GM12891 (cell line): ENCODE measurements around the gene DIDO1.

ENCODE experiments used
- DNase-seq: peaks from one replicate; pipeline ENCODE4 v3.0.0; 2011; ENCODE audit warnings: low spot score; ENCODE audit not compliant: insufficient read length
- FAIRE-seq: peaks from 2 replicates; lab custom pipeline; 2011; peaks lifted over from hg19 to GRCh38; lab: Jason Lieb, UNC
- PAX5 ChIP-seq: IDR thresholded peaks from 2 replicates; pipeline ENCODE4 v1.6.1; 2011; ENCODE audit warnings: low read length, moderate library complexity, mild to moderate bottlenecking; ENCODE audit not compliant: insufficient read depth, severe bottlenecking
- POLR2A ChIP-seq: IDR thresholded peaks from 2 replicates; pipeline ENCODE4 v1.6.1; 2011; ENCODE audit warnings: low read depth, low read length, control low read depth
- POLR2AphosphoS5 ChIP-seq: IDR thresholded peaks from 2 replicates; pipeline ENCODE4 v1.6.1; 2011; ENCODE audit warnings: low read depth, low read length, control low read depth
- POU2F2 ChIP-seq: IDR thresholded peaks from 2 replicates; pipeline ENCODE4 v1.6.1; 2011; ENCODE audit warnings: low read depth, mild to moderate bottlenecking, control low read depth, low read length, moderate library complexity
- SPI1 ChIP-seq: IDR thresholded peaks from 2 replicates; pipeline ENCODE4 v1.6.1; 2011; ENCODE audit warnings: low read depth, low read length, control low read depth
- TAF1 ChIP-seq: IDR thresholded peaks from 2 replicates; pipeline ENCODE4 v1.6.1; 2011; ENCODE audit warnings: low read depth, low read length, control low read depth

The DIDO1 gene

DNA sequence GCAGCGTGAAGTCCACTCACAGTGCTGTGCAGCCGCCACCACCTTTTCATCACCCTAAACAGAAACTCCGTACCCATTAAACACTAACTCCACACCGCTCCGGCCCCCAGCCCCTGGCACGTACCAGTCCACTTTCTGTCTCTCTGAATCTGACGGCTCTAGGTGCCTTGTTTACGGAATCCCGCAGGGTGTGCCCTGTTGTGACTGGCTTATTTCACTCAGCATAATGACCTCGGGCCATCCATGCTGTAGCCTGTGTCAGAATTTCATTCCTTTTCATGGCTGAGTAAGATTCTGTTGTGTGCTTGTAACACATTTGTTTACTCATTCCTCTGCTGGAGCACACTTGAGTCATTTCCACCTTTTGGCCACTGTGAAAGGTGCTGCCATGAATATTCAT, 82.6 kb downstream of the DIDO1 start:
- TF ChIP-seq POU2F2 (no peak), TAF1 (no peak), POLR2A (no peak), POLR2AphosphoS5 (no peak), PAX5 (no peak), SPI1 (no peak)
- no peak for FAIRE-seq

GRCh38 chr20:62841705-62842212, 84.5 kb downstream of the DIDO1 start:
- FAIRE-seq (no peak), DNase-seq (no peak)
- TF ChIP-seq POLR2A, result no peak
- no peak for TF ChIP-seq PAX5
- no peak for TF ChIP-seq TAF1
- TF ChIP-seq SPI1, result no peak
- no peak for TF ChIP-seq POLR2AphosphoS5
- no peak for TF ChIP-seq POU2F2

More for the DNA sequence above, 82.6 kb downstream of the DIDO1 start:
- no peak for DNase-seq

DNA sequence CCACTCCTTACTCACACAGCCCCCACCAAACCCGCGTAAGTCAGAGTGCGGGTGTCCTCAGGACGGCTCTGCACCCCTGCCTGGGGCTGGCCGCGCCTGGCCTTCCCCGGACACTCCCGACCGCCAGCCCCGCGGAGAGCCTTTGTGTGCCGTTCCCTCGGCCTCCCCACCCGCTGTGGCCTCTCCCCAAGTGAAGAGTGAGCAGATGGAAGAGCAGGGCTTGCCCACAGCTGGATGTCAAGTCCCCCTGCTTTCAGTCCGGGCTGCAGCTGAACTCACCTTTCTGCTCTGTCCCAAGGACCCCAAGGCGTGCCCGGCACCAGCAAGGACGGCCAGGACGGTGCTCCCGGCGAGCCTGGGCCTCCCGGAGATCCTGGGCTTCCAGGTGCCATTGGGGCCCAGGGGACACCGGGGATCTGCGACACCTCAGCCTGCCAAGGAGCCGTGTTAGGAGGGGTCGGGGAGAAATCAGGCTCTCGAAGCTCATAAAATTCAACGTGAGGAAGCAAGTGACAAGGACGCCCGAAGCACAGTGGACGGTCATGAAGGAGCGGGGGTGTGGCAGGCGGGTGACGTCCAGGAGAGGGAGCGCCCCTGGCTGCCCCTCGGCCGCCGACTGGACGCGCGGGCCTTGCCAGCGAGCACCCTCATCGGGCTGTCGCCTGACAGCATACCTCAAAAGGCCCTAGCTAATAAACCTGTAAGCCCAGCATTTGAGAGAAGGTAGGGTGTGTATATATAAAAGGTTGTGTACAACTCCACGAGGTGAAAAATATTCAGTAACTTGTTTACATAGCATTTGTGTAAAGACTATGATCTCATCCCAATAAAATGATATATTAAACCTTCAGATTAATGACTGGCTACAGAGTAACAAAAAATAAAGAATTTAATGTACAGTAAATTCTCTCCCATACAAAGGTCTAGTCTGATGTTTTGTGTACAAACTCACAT, 85.8 kb downstream of the DIDO1 start:
- DNase-seq, result no peak
- no peak for FAIRE-seq
- TF ChIP-seq POLR2AphosphoS5, result no peak
- TF ChIP-seq PAX5, result no peak
- no peak for TF ChIP-seq SPI1
- TF ChIP-seq POLR2A, result no peak
- TF ChIP-seq POU2F2, result no peak
- TF ChIP-seq TAF1, result no peak

DNA sequence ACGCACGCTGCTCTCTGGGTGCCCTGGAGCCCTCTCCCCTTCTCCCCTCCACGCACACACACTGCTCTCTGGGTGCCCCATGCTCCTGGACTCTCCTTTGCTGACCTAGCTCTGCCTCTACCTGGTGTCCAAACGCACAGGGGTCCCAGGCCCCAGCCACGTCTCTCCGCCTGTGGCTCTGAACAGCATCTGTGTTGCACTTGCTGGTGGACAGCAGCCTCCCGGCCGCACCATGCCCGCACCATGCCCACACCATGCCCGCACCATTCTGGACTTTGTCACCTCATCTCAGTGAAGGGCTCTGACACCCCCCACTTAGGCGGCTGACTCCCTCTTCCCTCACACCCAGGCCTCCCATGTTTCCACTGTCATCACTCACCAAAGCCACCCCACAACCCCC, 86.5 kb downstream of the DIDO1 start:
- FAIRE-seq, result no peak
- TF ChIP-seq TAF1, result no peak
- TF ChIP-seq SPI1, result no peak
- no peak for TF ChIP-seq POLR2A
- no peak for TF ChIP-seq POLR2AphosphoS5
- TF ChIP-seq PAX5, result no peak
- TF ChIP-seq POU2F2, result no peak
- DNase-seq, result no peak

GRCh38 chr20:62839261-62839660, 87.0 kb downstream of the DIDO1 start:
- FAIRE-seq (no peak), DNase-seq (no peak)
- no peak for TF ChIP-seq SPI1
- no peak for TF ChIP-seq POU2F2
- TF ChIP-seq POLR2A, result no peak
- no peak for TF ChIP-seq PAX5

DNA sequence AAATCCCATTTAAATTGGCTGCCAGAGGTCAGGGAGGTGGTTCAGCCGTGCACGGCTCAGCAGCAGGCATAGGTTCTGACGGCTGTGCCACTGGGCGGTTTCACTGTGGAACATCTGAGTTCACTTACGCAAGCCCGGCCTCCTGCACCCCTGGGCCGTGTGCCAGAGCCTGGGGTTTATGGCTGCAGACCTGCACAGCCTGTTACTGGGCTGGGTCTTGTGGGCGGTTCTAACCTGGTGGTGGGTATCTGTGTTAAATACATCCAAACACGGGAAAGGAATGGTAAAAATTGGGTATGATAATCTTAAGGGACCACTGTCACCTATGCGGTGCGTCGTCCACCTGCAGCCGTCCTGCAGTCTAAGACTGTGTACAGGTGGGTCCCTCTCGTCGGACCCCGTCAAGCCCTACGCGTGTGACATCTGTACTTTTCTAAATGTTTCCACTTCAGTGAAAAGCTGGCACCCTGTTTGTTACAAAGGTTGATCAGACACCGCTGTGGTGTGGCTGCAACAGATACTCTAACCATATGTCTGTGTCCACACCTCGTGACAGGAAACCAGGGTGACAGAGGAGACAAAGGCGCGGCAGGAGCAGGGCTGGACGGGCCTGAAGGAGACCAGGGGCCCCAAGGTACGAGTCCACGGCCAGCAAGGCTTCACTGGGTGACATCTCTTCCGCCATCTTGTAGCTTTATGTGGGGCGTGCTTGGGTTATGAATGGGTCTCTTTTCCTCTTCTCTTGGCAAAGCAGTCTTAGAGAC, 88.0 kb downstream of the DIDO1 start:
- FAIRE-seq (peak; percentile 87), DNase-seq (no peak)
- TF ChIP-seq PAX5 (no peak), TAF1 (no peak), SPI1 (no peak)

GRCh38 chr20:62837790-62838127, 88.5 kb downstream of the DIDO1 start:
- no peak for TF ChIP-seq TAF1
- 0 out of 2 replicates have a peak, but pooled peaks have one; percentile 30 for TF ChIP-seq SPI1
- DNase-seq (no peak), FAIRE-seq (no peak)

GRCh38 chr20:62836967-62837490, 89.3 kb downstream of the DIDO1 start:
- no peak for TF ChIP-seq TAF1
- TF ChIP-seq POU2F2, result no peak
- TF ChIP-seq POLR2A, result no peak
- no peak for TF ChIP-seq SPI1
- TF ChIP-seq POLR2AphosphoS5, result no peak
- no peak for TF ChIP-seq PAX5
- DNase-seq (no peak), FAIRE-seq (no peak)

- FAIRE-seq, result no peak
- TF ChIP-seq SPI1, result no peak
- no peak for TF ChIP-seq POLR2AphosphoS5
- no peak for TF ChIP-seq POLR2A
- no peak for TF ChIP-seq POU2F2
- no peak for TF ChIP-seq PAX5
- TF ChIP-seq TAF1, result no peak
- no peak for DNase-seq
These were observed 90.1 kb downstream of the DIDO1 start for GRCh38 chr20:62835931-62836861.
